ENCODE data around the gene GPC6.
"Not testable (repeated sequence)": the region's sequence is repeated elsewhere in the genome, so short reads cannot be mapped to it uniquely, and the experiment has no call there.

GPC6 gene

DNA sequence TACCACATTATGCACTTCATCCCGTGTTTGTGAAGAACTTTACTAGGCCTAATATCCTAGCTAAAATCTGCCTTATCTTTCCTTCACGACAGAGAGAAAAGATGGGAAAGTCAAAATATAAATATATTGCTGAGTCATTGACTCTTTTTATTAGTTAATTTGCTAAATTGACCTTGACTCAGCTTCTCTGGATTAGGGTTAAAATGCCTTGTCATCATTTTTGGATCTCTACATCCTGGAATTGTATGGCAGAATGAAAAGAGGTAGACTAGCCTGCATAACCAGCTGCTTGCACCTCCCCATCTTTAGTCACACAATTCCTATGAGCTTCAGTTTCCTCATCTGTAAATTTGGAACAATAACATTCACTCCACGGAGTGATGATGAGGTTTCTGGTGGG, 972.5 kb downstream of the GPC6 start:
- DNase-seq (ENCODE audit: low read depth in 2 of 2) = no peak

DNA sequence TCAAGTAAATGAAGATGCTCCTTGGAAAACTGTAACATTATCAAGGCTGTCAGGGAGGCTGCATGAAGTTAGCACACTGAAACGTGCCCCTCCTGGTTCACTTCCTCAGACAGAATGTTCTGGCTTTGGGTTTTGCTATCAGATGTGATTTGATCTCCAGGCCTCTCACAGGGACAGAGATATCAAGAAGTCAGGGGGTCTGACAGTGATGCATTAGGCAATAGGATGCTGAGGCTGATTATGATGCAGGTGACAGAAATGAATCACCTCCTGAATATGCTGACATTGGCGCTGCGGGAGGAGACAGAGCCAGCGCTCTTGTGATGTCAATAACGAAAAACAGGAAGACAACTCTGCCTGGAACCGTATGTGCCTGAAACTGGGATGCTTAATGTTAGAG, 974.4 kb downstream of the GPC6 start:
- no peak for DNase-seq (ENCODE audit: low read depth in 2 of 2)

DNA sequence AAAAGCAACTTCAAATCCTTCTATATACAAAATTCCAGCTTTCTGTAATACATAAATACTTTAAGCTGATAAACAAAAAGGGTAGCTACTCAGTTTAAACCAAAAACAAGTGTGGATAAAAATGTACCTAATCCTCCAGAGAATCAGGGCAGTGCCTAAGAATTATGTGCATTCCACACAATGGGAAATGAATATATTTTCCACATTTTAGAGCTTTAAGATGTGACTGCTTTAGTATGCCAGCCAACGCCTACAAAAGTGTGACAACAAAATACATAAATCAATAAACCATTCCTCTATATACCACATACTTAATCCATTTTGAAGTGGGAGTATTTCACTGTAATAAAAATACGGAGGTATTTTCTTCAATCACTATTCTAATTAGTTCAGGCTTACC, 977.6 kb downstream of the GPC6 start:
- no peak for DNase-seq (ENCODE audit: low read depth in 2 of 2)

DNA sequence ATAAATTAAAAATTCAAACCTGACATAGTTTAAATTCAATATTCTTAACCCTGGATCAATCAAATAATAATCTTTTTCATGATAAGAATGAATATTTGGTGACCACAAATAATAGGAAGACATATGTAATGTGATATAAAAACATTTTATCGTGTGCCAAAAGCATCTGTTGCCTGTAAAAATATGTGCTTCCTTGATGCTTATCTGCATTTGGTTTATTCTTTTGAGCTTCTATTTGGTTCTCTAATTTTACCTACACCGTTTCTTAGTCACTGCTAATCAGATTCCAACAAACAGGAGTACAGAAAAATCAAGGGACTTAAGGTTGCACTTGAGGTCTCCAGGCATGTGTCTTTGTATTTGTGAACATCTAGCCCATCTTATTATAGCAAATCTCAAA, 978.3 kb downstream of the GPC6 start:
- DNase-seq (ENCODE audit: low read depth in 2 of 2) = no peak

DNA sequence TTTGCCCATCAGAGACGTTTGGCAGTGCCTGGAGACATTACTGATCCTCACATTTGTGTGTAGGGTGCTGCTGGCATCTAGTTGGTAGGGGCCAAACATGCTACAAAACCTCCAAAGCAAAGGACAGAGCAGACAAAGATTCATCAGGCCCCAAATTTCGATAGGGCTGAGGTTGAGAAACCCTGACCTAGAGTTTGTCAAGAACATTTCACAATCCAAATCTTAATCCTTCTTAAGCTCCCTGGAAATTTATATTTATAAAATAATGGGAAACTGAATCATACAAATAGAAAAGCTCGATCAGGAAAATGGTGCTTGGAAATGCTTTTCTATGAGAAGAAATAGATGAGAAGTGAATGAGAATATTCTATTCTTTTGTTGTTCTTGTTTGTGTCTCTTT, 979.3 kb downstream of the GPC6 start:
- DNase-seq (ENCODE audit: low read depth in 2 of 2) = no peak

DNA sequence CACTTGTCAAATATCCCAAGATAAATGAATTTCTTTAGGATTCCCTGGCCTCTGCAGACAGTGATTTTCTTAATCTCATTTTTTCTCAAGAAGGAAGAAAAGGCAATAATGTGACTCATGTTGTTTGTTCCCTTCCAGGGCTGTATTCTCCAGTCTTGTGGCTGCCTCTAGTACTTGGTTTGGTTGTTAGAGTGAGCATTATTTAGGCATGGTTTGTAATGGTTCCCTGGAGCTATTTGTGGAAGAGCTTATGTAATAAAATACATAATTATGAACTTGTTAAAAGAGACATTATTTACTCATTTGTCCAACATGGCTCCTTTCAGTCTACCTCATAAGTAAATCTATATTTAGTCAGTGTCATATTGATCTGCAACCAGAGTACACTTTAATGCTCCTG, 982.5 kb downstream of the GPC6 start:
- DNase-seq (ENCODE audit: low read depth in 2 of 2) = no peak

DNA sequence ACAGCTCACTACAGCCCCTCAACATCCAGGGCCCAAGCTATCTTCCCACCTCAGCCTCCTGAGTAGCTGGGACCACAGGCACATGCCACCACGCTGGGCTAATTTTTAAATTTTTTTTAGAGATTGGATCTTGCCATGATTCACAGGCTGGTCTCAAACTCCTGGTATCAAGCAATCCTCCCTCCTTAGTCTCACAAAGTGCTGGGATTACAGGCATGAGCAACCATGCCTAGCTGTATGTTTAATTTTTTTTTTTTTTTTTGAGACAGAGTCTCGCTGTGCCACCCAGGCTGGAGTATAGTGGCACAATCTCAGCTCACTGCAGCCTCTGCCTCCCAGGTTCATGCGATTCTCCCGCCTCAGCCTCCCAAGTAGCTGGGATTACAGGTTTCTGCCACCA, 983.3 kb downstream of the GPC6 start:
- DNase-seq (ENCODE audit: low read depth in 2 of 2) = not testable (repeated sequence)

DNA sequence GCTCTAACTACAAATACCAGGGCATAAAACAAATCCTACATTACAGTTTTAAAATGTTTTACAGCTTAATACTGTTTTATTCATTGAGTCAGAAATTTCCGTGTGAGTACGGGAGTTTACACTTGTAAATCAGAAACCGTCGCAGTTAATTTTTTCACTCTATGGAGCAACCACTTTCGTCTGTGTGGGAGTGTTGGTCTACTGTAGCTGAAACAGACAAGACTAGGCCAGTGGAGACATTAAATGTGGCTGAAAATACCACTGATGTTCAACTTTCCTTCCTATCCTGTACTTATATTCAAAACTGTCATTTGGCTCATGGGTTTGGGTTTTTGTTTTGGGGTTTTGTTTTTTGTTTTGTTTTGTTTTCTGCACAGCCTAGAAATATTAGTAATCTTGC, 984.2 kb downstream of the GPC6 start:
- DNase-seq (ENCODE audit: low read depth in 2 of 2) = no peak

DNA sequence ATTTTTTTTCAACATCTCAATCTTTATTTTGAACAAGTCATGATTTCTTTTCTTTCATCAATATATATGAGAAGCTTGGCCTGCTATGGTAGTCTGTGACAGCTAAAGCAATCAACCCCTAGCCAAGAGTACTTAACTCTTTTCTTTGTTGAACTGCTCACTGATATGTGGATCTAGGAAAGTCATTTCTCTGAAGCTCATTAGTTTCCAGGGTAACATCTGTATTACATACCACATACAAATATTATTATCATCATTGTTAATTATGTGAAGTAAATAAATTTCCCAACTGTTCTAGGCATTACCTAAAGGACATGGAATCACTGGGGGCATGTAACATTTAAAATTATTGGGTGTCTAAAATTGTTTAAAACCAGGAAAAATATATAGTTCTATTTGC, 985.6 kb downstream of the GPC6 start:
- DNase-seq (ENCODE audit: low read depth in 2 of 2) = no peak

DNA sequence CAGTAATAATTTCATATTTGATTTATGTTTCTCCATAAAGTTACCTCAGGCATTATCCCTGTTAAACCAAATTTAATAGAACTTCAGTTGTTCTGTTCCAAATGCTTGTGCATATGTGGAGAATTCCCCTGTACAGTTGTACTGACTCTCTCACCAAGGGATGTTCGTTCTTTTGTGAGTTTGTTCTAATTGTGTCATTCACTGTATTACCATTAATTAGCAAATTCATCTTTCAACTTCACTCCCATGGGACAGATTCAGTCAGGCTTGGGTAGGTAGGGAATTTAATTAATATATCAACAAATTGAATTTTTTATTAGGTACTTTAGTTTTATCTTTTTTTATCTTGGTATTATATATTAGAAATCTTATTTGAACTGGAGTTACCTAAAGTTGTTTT, 987.5 kb downstream of the GPC6 start:
- DNase-seq (ENCODE audit: low read depth in 2 of 2) = no peak

DNA sequence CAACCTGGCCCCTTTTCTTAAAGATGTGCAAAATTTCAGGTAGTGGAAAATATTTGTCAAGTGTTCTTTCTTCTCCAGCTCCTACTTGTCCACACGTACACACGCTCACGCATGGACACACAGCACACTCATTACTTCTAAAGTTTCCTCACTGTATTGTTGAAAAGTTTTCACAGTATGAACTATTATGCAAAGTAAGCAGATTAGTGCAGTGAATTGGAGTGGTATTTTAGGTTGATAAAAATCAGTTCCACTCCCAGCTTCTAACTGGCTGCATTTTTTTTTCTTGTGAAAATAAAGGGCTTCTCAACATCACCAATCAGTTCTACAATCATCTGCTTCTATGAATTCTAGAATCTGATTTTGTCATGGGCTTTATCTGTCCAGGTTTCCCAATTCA, 988.4 kb downstream of the GPC6 start:
- DNase-seq (ENCODE audit: low read depth in 2 of 2) = no peak

DNA sequence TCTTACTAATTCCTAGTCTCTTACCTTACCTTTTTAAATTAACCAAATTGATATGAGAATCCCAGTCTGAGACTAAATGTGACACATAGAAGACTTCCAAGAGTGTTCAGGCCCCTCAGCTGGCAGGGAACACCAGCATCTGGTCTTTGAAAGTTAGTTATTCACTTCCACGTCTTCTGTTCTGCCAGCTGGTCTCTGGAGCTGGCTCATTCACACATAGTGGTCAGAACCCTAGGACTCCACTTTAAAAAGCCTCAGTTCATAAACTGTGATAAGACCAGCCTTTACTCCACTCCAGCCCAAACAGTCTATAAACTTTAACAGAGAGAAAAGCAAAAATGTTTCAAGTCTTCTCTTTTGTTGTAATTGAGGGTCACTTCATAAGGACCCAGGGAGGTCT, 989.9 kb downstream of the GPC6 start:
- no peak for DNase-seq (ENCODE audit: low read depth in 2 of 2)

DNA sequence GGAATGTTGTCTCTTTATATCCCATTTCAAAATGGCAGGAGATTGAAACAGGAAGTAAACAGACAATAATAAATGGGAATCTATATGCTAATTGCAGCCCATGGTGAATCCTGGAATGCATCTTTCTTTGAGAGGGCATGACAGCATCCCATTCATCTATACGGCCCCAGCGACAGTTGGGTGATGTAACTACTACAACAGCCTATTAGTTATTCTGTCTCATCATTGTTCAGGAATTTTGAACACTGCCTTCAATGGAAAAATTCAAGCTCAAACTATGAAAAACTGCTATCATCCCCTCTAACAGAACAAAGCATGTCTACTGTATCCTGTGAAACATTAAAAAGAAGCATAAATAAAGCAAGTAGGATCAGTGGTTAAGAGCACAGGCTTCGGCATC, 990.8 kb downstream of the GPC6 start:
- peak in 1 of 2 experiments; percentile 37 for DNase-seq (ENCODE audit: low read depth in 2 of 2)

DNA sequence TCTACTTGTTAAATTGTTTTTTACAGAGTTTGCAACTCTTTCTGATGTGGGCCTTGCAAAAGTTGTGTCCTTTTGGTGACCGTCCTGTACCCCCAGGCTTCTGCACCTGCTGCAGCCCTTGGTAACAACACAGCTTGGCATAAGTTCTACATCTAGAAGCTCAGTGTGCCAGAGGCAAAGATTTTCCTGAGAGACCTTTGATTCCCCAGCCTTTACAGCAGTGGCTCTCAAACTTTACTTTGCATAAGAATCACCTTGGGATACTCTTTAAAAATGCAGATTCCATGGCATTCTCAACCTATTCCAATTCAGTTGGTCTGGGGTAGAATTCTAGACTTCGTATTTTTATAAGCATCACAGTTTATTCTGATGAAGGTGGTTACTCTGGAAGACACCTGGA, 991.9 kb downstream of the GPC6 start:
- DNase-seq (ENCODE audit: low read depth in 2 of 2) = no peak

DNA sequence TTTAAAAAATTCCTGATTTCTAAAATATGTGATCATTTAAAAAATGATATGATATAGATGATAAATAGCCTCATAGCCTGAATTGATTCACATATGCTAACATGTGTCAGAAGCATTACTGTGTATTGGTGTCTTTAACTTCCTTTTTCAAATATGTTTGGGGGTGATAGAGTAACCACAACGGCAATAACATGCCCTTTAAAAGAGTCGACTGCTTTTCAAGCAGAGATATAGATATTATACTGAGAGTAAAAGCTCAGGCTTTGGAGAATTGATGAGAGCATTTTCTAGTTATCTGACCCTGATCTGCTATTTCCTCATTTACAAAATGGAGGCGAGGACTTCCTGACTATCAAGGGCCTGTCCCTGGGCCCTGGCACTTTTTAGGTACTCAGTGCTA, 992.3 kb downstream of the GPC6 start:
- DNase-seq (ENCODE audit: low read depth in 2 of 2) = no peak

DNA sequence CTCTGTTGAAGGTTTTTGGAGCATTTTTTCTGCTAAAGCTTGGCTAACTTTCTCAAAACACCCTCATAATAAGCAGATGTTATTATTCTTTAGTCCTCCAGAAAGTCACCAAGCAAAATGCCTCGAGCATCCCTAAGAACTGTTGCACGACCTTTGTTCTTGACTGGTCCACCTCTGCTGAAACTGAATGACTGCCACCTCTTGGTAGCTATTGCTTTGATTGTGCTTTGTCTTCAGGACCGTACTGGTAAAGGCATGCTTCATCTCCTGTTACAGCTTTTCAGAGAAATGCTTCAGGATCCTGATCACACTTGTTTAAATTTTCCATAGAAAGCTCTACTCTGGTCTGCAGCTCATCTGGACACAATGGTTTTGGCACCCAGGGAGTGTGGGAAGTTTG, 998.1 kb downstream of the GPC6 start:
- DNase-seq (ENCODE audit: low read depth in 2 of 2) = no peak

DNA sequence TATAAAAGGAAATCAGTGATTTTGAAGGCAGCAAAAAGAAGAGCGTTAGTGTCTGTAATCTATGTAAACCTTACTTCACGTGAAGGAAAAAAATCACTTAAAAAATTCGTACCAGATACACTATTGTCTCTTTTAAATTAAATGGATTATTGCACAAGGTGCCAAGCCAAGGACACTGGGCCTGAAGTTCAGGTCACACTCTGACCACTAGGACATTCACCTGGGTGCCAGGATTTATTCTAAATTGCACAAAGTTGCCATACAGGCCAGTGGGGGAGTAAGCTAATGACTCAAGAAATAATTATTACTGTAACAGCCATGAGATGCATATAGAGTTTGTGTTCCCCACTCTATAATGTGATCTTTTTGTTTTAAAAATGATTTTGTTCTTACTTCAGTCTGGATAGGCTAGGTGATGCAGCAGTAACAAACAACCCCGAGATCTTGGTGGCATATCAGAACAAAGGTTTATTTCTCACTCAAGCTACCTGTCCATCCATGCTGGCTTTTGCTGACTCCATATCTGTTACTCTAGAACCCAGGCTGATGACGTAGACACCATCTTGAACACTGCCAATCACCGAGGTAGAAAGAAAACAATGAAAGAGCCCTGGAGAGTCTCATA, 1000.8 kb downstream of the GPC6 start:
- DNase-seq (ENCODE audit: low read depth in 2 of 2) = no peak

DNA sequence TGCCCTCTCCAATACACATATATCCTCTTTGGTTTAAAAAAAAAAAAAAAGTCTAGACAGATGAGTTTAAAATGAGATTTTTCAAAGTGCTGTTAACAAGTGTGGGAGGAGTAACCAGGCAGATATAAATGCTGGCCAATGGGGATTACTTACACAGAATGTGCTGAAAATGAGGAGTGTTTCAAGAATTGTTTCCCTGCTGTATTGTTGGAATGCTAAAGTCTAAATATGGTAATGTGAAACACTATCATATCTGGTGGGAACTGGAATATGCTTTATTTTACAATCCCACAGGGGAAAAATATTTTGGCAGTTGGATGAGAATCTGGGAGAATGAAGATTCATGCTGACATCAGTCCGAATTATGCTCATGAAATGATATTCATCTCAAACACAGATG, 1002.2 kb downstream of the GPC6 start:
- DNase-seq (ENCODE audit: low read depth in 2 of 2) = peak; percentile 49 to 60

DNA sequence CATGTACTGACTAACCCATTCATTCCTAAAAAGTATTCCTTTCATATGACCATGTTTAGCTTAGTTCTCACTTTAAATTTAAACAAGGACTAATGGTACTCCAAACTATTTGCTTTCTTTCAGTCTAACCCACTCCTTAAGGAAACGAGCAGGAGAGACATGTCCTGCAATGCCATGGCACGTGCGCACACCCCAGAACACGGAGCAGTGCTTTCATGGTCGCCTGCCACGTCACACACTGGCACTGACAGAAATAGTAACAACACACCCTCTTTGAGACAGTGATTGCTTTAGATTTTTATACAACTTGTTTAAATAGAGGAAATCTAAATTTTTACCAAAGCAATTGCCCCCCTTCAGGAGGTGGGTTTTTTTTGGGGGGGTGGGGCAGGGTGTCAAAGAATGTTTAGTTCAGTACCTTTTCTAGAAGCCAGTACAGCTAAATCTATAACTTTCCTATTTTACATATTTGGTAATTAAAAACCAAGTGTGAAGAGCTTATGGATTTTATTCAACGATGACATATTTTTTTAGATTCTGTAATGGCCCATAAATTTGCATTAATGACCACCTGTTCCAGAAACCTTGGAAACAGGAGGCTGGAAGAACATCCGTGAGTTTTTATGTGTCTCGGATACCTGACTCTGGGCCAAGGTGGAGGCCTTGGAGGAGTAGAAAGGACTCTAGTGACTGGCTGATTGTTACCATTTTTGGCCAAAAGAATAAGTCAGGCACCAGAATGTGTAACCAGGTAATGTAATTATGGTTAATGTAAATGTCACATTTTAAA, 1005.7 kb downstream of the GPC6 start:
- no peak for DNase-seq (ENCODE audit: low read depth in 2 of 2)

DNA sequence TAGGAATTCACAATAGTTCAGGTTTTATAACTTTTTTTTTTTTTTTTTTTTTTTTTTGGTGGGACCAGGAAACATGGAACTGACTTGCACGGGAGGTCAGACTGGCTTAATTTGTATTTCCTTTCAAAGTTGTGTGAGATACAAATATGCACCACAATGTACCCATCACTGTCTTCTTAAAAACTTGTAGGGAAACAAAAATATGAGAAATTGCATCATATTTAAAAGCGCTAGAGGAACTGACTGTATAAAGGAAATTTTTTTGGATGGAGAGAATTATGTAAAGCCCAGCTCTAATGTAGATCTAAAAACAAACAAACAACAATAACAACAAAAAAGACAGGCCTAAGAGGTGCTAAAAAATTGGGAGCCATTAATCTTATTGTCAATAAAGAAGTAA, 1006.3 kb downstream of the GPC6 start:
- no peak for DNase-seq (ENCODE audit: low read depth in 2 of 2)

DNA sequence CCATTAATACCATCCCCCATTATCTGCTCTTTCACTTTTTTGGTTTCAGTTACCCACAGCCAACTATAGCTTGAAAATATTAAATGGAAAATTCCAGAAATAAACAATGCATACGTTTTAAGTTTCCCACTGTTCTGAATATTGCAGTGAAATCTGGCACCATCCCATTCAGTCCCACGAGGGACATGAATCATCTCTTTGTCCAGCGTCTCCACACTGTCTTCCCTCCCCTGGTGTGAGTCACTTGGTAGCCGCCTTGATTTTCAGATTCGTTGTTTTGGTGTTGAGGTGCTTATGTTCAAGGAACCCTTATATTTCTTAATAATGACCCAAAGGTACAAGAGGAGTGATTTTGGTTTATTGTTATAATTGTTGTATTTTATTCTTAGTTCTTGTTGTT, 1006.8 kb downstream of the GPC6 start:
- peak; percentile 84 to 86 for DNase-seq (ENCODE audit: low read depth in 2 of 2)

DNA sequence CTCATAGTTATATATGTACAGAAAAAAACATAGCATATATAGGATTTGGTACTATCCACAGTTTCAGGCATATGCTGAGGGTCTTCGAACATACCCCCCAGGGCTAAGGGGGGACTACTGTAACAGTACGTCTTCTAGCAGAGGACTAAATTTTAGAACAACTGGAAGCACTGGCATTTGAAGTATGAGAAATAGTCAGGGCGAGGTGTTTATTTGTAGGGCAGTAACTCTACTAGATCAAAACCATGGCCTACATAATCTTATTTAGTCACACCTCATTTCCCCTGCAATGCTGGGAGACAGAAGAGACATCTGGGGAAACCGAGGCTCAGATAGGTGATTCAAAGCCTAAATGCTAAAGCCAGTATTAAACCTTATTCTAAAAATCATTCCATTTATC, 1007.2 kb downstream of the GPC6 start:
- no peak for DNase-seq (ENCODE audit: low read depth in 2 of 2)

DNA sequence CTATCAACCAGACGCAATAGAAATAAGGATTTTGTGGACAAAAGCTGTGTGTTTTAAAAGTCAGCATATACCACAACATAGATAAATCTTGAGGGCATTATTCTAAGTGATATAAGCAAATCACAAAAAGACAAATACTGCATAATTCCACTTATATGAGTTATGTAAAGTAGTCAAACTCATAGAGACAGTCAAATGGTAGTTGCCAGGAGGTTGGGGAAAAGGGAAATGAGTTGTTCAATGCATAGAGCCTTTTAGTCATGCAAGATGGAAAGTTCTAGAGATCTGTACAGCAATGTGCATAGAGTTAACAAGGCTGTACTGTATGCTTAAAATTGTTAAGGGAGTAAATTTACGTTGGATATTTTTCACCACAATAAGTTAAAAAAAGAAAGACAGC, 1008.1 kb downstream of the GPC6 start:
- DNase-seq (ENCODE audit: low read depth in 2 of 2) = no peak

DNA sequence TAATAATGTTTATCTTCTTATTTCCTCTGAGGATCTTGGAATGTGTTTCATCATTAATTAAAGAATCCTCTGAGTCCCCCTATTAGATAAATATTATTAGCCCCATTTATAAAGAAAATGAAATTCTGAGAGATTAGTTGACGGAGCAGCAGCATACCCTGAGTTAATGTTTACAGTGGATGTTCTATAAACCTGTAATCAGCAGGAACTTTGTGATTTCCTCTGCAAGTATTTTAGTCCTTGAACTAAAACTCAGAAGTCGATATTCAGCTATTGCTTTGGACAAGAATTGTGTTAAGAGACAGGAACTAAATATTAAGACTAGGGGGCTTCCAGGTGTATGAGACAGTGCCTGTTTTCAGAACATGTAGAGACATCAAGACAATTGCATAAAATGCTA, 1009.5 kb downstream of the GPC6 start:
- DNase-seq (ENCODE audit: low read depth in 2 of 2) = no peak

Measured in fibroblast of skin of left quadriceps (primary cell).